Mesendoderm (in vitro differentiated cells): ENCODE data around the gene CPXM2.

ENCODE experiments used
- DNase-seq: peaks from one replicate; pipeline ENCODE4 v3.0.0; 2013
- H2AK5ac ChIP-seq: 2 replicates; pipeline ENCODE4 v1.6.1; 2013; ENCODE audit warnings: low read length, inconsistent platforms
- H2BK120ac ChIP-seq: 2 replicates; pipeline ENCODE4 v1.6.1; 2013; ENCODE audit warnings: low read depth, mild to moderate bottlenecking, low read length, moderate library complexity, mixed read lengths
- H2BK15ac ChIP-seq: replicated peaks from 2 replicates; pipeline ENCODE4 v1.6.1; 2013; ENCODE audit warnings: low read depth, mild to moderate bottlenecking, moderate library complexity
- H2BK5ac ChIP-seq: 2 replicates; pipeline ENCODE4 v1.6.1; 2013; ENCODE audit warnings: low read length, inconsistent platforms
- H3K18ac ChIP-seq: 2 replicates; pipeline ENCODE4 v1.6.1; 2013; ENCODE audit warnings: mild to moderate bottlenecking, low read length, mixed read lengths
- H3K23ac ChIP-seq: one replicate; pipeline ENCODE4 v1.6.1; 2013; ENCODE audit warnings: low read length
- H3K27ac ChIP-seq: 2 replicates; pipeline ENCODE4 v1.5.1; 2013; ENCODE audit warnings: low read depth, mild to moderate bottlenecking, inconsistent platforms, low read length, moderate library complexity
- H3K27me3 ChIP-seq: 2 replicates; pipeline ENCODE4 v1.6.1; 2013; ENCODE audit warnings: low read length, control low read depth, mild to moderate bottlenecking, inconsistent platforms; ENCODE audit not compliant: insufficient read depth, poor library complexity
- H3K36me3 ChIP-seq: 2 replicates; pipeline ENCODE4 v1.6.1; 2013; ENCODE audit warnings: low read length, inconsistent platforms; ENCODE audit not compliant: control insufficient read depth, insufficient read depth
- H3K4ac ChIP-seq: one replicate; pipeline ENCODE4 v1.6.1; 2013; ENCODE audit warnings: low read depth, mild to moderate bottlenecking, low read length, moderate library complexity
- H3K4me1 ChIP-seq: 2 replicates; pipeline ENCODE4 v1.6.1; 2013; ENCODE audit warnings: low read depth, low read length, inconsistent platforms; ENCODE audit not compliant: control insufficient read depth
- H3K4me2 ChIP-seq: 2 replicates; pipeline ENCODE4 v1.6.1; 2013; ENCODE audit warnings: low read length
- H3K4me3 ChIP-seq: 2 replicates; pipeline ENCODE4 v1.5.1; 2013; ENCODE audit warnings: mild to moderate bottlenecking, low read length
- H3K56ac ChIP-seq: one replicate; pipeline ENCODE4 v1.6.1; 2013; ENCODE audit warnings: low read length
- H3K79me1 ChIP-seq: 2 replicates; pipeline ENCODE4 v1.6.1; 2013; ENCODE audit warnings: low read length, inconsistent platforms
- H3K79me2 ChIP-seq: 2 replicates; pipeline ENCODE4 v1.6.1; 2013; ENCODE audit warnings: mild to moderate bottlenecking, low read length; ENCODE audit not compliant: control insufficient read depth, insufficient read depth
- H3K9ac ChIP-seq: 2 replicates; pipeline ENCODE4 v1.6.1; 2013; ENCODE audit warnings: low read length, inconsistent platforms
- H4K5ac ChIP-seq: one replicate; pipeline ENCODE4 v1.6.1; 2013; ENCODE audit warnings: low read length
- H4K8ac ChIP-seq: one replicate; pipeline ENCODE4 v1.6.1; 2013; ENCODE audit warnings: low read depth, mild to moderate bottlenecking, control low read depth, low read length, moderate library complexity
- WGBS: extraction: QIAGEN DNeasy Blood & Tissue Kit; methylation state at CpG from one replicate; pipeline ENCODE4 v1.1.7; 2013; ENCODE audit warnings: low lambda C conversion rate, missing lambda C conversion rate; ENCODE audit not compliant: insufficient coverage; ENCODE audit errors: extremely low coverage; 5-methylcytosine and 5-hydroxymethylcytosine counted together

The CPXM2 gene

DNA sequence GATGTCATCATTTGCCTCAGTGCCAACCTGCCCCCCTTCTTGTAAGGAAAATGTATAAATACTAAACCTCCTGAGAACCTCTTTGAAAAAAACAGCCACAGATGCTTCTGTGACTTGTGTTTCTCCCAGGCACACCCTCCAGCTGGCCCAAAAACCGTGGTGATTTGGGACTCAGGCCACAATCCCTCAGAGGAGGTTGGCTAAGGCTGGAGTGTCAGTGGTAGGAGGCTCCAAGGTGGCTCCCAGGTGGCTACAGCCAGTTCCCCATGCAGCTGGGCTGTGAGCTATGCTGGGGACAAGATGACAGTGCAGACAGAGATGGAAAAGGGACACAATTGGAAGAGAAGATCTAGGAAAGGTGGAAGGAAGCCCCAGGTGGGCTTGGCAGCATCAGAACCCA lies 104.7 kb downstream of the CPXM2 start:
- DNase-seq, result no peak
- no peak overlapping the region for H3K56ac ChIP-seq
- H3K79me1 ChIP-seq, result no peaks in the 10 kb centered on the region
- H3K27ac ChIP-seq, result no peak overlapping the region
- H2BK15ac ChIP-seq, result no peak overlapping the region
- H3K4ac ChIP-seq, result no peak overlapping the region
- H3K79me2 ChIP-seq, result no peaks in the 10 kb centered on the region
- H3K36me3 ChIP-seq, result no peaks in the 10 kb centered on the region
- no peak overlapping the region for H3K23ac ChIP-seq
- H3K9ac ChIP-seq, result no peak overlapping the region
- no peak overlapping the region for H3K4me3 ChIP-seq
- H3K4me1 ChIP-seq, result peaks cover under 1% of the 10 kb centered on the region
- no CpG with 5 or more reads among the region's 1 CpG for whole genome bisulfite sequencing
- H3K4me2 ChIP-seq, result no peak overlapping the region
- H2AK5ac ChIP-seq, result no peak overlapping the region
- no peak overlapping the region for H4K8ac ChIP-seq
- no peak overlapping the region for H3K18ac ChIP-seq
- H4K5ac ChIP-seq, result no peak overlapping the region
- H3K27me3 ChIP-seq, result no peaks in the 10 kb centered on the region
- H2BK120ac ChIP-seq, result no peak overlapping the region
- H2BK5ac ChIP-seq, result no peak overlapping the region

DNA sequence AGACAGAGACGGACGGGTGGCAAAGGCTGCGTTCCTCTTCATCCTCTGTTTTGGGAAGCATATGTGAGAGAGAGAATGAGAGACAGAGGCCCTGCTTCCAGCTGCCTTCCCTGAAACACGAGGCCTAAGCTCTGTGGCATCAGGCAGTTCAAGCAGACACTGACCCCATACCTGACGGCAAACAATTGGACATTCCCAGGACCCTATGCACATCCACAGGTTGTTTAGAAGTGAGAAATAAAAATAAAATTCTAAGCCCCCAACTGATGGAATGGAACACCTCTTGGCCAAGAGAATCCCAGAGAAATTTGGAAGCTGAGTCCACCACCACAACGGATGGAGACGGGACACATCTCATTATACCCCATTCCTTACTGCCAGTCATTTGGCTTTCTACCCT lies 105.3 kb downstream of the CPXM2 start:
- Histone ChIP-seq H3K9ac (no peak overlapping the region), H3K4me3 (no peak overlapping the region), H3K23ac (no peak overlapping the region)

DNA sequence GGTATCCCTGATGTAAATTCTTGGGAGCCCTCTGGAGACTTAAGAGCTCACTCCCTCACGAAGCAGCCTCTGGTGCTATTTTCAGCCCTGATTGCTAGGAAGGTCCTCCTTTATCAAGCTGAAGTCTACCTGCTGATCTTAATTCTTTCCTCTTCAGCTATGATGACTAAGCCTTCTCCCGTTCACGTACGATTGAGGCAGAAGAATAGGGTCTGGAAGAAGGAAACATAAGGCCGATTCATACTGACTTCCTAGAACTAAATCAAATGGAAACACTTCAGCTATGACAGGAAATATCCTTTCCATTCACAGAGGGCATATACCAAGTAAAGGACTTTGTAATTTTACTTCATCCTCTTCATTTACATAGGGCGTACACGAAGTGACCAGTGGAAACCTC lies 107.0 kb downstream of the CPXM2 start:
- H3K4me2 ChIP-seq, result no peak overlapping the region
- H3K27ac ChIP-seq, result no peak overlapping the region
- H3K4ac ChIP-seq, result no peak overlapping the region

More for the DNA sequence above, 105.3 kb downstream of the CPXM2 start:
- Histone ChIP-seq H3K27me3 (no peaks in the 10 kb centered on the region), H3K79me2 (no peaks in the 10 kb centered on the region), H3K79me1 (no peaks in the 10 kb centered on the region), H2BK120ac (no peak overlapping the region), H2AK5ac (no peak overlapping the region), H3K56ac (no peak overlapping the region), H3K36me3 (no peaks in the 10 kb centered on the region), H2BK15ac (no peak overlapping the region), H4K5ac (no peak overlapping the region), H3K4me2 (no peak overlapping the region), H3K4me1 (peaks cover 3% of the 10 kb centered on the region), H2BK5ac (no peak overlapping the region), H3K4ac (no peak overlapping the region), H3K27ac (no peak overlapping the region), H3K18ac (no peak overlapping the region), H4K8ac (no peak overlapping the region)
- DNase-seq, result no peak
- WGBS, result no CpG with 5 or more reads among the region's 7 CpGs

GRCh38 chr10:123784216-123784615 lies 107.4 kb downstream of the CPXM2 start:
- H3K4ac ChIP-seq, result no peak overlapping the region
- H3K4me2 ChIP-seq, result no peak overlapping the region
- H3K27ac ChIP-seq, result no peak overlapping the region
- H3K79me2 ChIP-seq, result no peaks in the 10 kb centered on the region
- DNase-seq, result no peak
- H3K9ac ChIP-seq, result no peak overlapping the region
- H2BK5ac ChIP-seq, result no peak overlapping the region
- H3K23ac ChIP-seq, result no peak overlapping the region
- no peaks in the 10 kb centered on the region for H3K36me3 ChIP-seq
- no peak overlapping the region for H4K8ac ChIP-seq
- H4K5ac ChIP-seq, result no peak overlapping the region
- whole genome bisulfite sequencing, result no CpG with 5 or more reads among the region's 3 CpGs
- no peaks in the 10 kb centered on the region for H3K79me1 ChIP-seq
- H3K18ac ChIP-seq, result no peak overlapping the region
- H3K4me1 ChIP-seq, result peaks cover 3% of the 10 kb centered on the region
- H3K4me3 ChIP-seq, result no peak overlapping the region
- H2AK5ac ChIP-seq, result no peak overlapping the region
- H3K56ac ChIP-seq, result no peak overlapping the region
- H3K27me3 ChIP-seq, result no peaks in the 10 kb centered on the region
- H2BK120ac ChIP-seq, result no peak overlapping the region
- H2BK15ac ChIP-seq, result no peak overlapping the region

More for the DNA sequence above, 107.0 kb downstream of the CPXM2 start:
- peaks cover 3% of the 10 kb centered on the region for H3K4me1 ChIP-seq
- no peaks in the 10 kb centered on the region for H3K79me1 ChIP-seq
- no peak overlapping the region for H3K18ac ChIP-seq
- no peak overlapping the region for H3K9ac ChIP-seq
- no peak overlapping the region for H2BK120ac ChIP-seq
- no peak overlapping the region for H2BK5ac ChIP-seq
- no peak for DNase-seq
- H3K27me3 ChIP-seq, result no peaks in the 10 kb centered on the region
- H3K56ac ChIP-seq, result no peak overlapping the region
- H3K4me3 ChIP-seq, result no peak overlapping the region
- no peak overlapping the region for H2BK15ac ChIP-seq
- no peaks in the 10 kb centered on the region for H3K79me2 ChIP-seq
- H3K36me3 ChIP-seq, result no peaks in the 10 kb centered on the region
- H2AK5ac ChIP-seq, result no peak overlapping the region
- H3K23ac ChIP-seq, result no peak overlapping the region
- H4K8ac ChIP-seq, result no peak overlapping the region
- WGBS, result no CpG with 5 or more reads among the region's 7 CpGs
- no peak overlapping the region for H4K5ac ChIP-seq

- no peak overlapping the region for H3K23ac ChIP-seq
- no peaks in the 10 kb centered on the region for H3K79me1 ChIP-seq
- no peaks in the 10 kb centered on the region for H3K27me3 ChIP-seq
- H3K18ac ChIP-seq, result no peak overlapping the region
- no peak overlapping the region for H2BK120ac ChIP-seq
- H3K9ac ChIP-seq, result no peak overlapping the region
- no peak overlapping the region for H2AK5ac ChIP-seq
- no peak overlapping the region for H3K56ac ChIP-seq
- H4K8ac ChIP-seq, result no peak overlapping the region
- no peak overlapping the region for H3K4me2 ChIP-seq
- H3K4me3 ChIP-seq, result no peak overlapping the region
- no CpG with 5 or more reads among the region's 3 CpGs for WGBS
- no peak overlapping the region for H2BK15ac ChIP-seq
- no peak overlapping the region for H4K5ac ChIP-seq
- H3K4ac ChIP-seq, result no peak overlapping the region
- no peaks in the 10 kb centered on the region for H3K79me2 ChIP-seq
- H3K27ac ChIP-seq, result no peak overlapping the region
- H3K36me3 ChIP-seq, result no peaks in the 10 kb centered on the region
- H2BK5ac ChIP-seq, result no peak overlapping the region
- DNase-seq, result no peak
- peaks cover 7% of the 10 kb centered on the region for H3K4me1 ChIP-seq
Measured at GRCh38 chr10:123783296-123783695, 108.3 kb downstream of the CPXM2 start.

GRCh38 chr10:123782549-123782948 lies 109.1 kb downstream of the CPXM2 start:
- Histone ChIP-seq H3K4ac (no peak overlapping the region), H3K79me1 (no peaks in the 10 kb centered on the region), H3K27me3 (no peaks in the 10 kb centered on the region), H2AK5ac (no peak overlapping the region), H3K36me3 (no peaks in the 10 kb centered on the region), H2BK15ac (no peak overlapping the region), H3K23ac (no peak overlapping the region), H4K5ac (no peak overlapping the region), H3K56ac (no peak overlapping the region), H3K4me3 (no peak overlapping the region), H3K27ac (no peak overlapping the region), H4K8ac (no peak overlapping the region), H3K79me2 (no peaks in the 10 kb centered on the region), H3K9ac (no peak overlapping the region), H2BK120ac (no peak overlapping the region), H2BK5ac (no peak overlapping the region), H3K4me1 (peaks cover 7% of the 10 kb centered on the region), H3K18ac (no peak overlapping the region), H3K4me2 (no peak overlapping the region)
- WGBS, result no CpG with 5 or more reads among the region's 5 CpGs
- DNase-seq, result no peak
